Gastroesophageal sphincter (tissue), 3 donors: ENCODE results near the gene LRCH3.

Experiments
- CTCF ChIP-seq, 4 experiments: fragments of 200-600 bp in 2 of 4; fragments of 450-650 bp in 2 of 4; sonication (generic) in 1 of 4; IDR thresholded peaks; one replicate each; pipeline ENCODE4 v1.5.1; 2017 to 2019; ENCODE audit warnings: antibody characterized with exemption in 4 of 4, mild to moderate bottlenecking in 2 of 4, moderate library complexity in 2 of 4
- POLR2A ChIP-seq, 2 donors: fragments of 450-650 bp; IDR thresholded peaks; one replicate each; pipeline ENCODE4 v1.6.1; 2017; ENCODE audit warnings: antibody characterized with exemption in 2 of 2, mild to moderate bottlenecking in 2 of 2, moderate library complexity in 1 of 2
- POLR2AphosphoS5 ChIP-seq: sonication (generic); formaldehyde crosslinking; IDR thresholded peaks from one replicate; pipeline ENCODE4 v1.6.1; 2017; ENCODE audit warnings: antibody characterized with exemption

- TF ChIP-seq CTCF (IDR thresholded peaks at IDR 0.05): no peak
- no peak for TF ChIP-seq POLR2AphosphoS5
- no peak for TF ChIP-seq POLR2A (IDR thresholded peaks at IDR 0.05)
Observed at GRCh38 chr3:197791892-197792647, 1.0 kb downstream of the LRCH3 start.
